Measurements from ENCODE around the gene LTBP3. TPM values are rescaled to one million over a fixed set of nuclear protein-coding genes. Genes with fewer than 3 reads are reported as not detected.

LTBP3 gene
- total and polyA plus RNA-seq, 9 of the 15 experiments (the other 6 are each of a cell fraction or from before 2014, with no cell fraction given), result 0.06 to 20.5 (median 4.8) TPM

GRCh38 chr11:65524014-65524740 lies 34.0 kb downstream of the LTBP3 start (continued):
- TF ChIP-seq, protein P1, sequence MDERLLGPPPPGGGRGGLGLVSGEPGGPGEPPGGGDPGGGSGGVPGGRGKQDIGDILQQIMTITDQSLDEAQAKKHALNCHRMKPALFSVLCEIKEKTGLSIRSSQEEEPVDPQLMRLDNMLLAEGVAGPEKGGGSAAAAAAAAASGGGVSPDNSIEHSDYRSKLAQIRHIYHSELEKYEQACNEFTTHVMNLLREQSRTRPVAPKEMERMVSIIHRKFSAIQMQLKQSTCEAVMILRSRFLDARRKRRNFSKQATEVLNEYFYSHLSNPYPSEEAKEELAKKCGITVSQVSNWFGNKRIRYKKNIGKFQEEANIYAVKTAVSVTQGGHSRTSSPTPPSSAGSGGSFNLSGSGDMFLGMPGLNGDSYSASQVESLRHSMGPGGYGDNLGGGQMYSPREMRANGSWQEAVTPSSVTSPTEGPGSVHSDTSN (CRISPR knock-in tag; IDR thresholded peaks at IDR 0.05; ENCODE audit: low read depth), result no peak
- TF ChIP-seq, protein P1 (tag; conservative IDR thresholded peaks at IDR 0.05; ENCODE audit: low read depth), result 0 out of 2 replicates have a peak, but pooled peaks have one; percentile 6
- TF ChIP-seq C11orf30 (IDR thresholded peaks at IDR 0.05; ENCODE audit: low read depth) (no peak), DPF2 (IDR thresholded peaks at IDR 0.05) (peak; percentile 34; the same call in 1 of the 2 replicates), NFIC (IDR thresholded peaks at IDR 0.05) (peak; percentile 89), RB1 (IDR thresholded peaks at IDR 0.05; ENCODE audit: low read depth) (0 out of 2 replicates have a peak, but pooled peaks have one; percentile 19), SMARCE1 (IDR thresholded peaks at IDR 0.05) (peak; percentile 28; the same call in 1 of the 2 replicates), CBFB (CRISPR knock-in tag; IDR thresholded peaks at IDR 0.05) (0 out of 2 replicates have a peak, but pooled peaks have one; percentile 50)
- TF ChIP-seq, protein P2, sequence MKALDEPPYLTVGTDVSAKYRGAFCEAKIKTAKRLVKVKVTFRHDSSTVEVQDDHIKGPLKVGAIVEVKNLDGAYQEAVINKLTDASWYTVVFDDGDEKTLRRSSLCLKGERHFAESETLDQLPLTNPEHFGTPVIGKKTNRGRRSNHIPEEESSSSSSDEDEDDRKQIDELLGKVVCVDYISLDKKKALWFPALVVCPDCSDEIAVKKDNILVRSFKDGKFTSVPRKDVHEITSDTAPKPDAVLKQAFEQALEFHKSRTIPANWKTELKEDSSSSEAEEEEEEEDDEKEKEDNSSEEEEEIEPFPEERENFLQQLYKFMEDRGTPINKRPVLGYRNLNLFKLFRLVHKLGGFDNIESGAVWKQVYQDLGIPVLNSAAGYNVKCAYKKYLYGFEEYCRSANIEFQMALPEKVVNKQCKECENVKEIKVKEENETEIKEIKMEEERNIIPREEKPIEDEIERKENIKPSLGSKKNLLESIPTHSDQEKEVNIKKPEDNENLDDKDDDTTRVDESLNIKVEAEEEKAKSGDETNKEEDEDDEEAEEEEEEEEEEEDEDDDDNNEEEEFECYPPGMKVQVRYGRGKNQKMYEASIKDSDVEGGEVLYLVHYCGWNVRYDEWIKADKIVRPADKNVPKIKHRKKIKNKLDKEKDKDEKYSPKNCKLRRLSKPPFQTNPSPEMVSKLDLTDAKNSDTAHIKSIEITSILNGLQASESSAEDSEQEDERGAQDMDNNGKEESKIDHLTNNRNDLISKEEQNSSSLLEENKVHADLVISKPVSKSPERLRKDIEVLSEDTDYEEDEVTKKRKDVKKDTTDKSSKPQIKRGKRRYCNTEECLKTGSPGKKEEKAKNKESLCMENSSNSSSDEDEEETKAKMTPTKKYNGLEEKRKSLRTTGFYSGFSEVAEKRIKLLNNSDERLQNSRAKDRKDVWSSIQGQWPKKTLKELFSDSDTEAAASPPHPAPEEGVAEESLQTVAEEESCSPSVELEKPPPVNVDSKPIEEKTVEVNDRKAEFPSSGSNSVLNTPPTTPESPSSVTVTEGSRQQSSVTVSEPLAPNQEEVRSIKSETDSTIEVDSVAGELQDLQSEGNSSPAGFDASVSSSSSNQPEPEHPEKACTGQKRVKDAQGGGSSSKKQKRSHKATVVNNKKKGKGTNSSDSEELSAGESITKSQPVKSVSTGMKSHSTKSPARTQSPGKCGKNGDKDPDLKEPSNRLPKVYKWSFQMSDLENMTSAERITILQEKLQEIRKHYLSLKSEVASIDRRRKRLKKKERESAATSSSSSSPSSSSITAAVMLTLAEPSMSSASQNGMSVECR (CRISPR knock-in tag; IDR thresholded peaks at IDR 0.05), result 0 out of 2 replicates have a peak, but pooled peaks have one; percentile 12
- TF ChIP-seq, protein P3, sequence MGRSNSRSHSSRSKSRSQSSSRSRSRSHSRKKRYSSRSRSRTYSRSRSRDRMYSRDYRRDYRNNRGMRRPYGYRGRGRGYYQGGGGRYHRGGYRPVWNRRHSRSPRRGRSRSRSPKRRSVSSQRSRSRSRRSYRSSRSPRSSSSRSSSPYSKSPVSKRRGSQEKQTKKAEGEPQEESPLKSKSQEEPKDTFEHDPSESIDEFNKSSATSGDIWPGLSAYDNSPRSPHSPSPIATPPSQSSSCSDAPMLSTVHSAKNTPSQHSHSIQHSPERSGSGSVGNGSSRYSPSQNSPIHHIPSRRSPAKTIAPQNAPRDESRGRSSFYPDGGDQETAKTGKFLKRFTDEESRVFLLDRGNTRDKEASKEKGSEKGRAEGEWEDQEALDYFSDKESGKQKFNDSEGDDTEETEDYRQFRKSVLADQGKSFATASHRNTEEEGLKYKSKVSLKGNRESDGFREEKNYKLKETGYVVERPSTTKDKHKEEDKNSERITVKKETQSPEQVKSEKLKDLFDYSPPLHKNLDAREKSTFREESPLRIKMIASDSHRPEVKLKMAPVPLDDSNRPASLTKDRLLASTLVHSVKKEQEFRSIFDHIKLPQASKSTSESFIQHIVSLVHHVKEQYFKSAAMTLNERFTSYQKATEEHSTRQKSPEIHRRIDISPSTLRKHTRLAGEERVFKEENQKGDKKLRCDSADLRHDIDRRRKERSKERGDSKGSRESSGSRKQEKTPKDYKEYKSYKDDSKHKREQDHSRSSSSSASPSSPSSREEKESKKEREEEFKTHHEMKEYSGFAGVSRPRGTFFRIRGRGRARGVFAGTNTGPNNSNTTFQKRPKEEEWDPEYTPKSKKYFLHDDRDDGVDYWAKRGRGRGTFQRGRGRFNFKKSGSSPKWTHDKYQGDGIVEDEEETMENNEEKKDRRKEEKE (IDR thresholded peaks at IDR 0.05; ENCODE audit: borderline replicate concordance in 1 of 2, control insufficient read depth in 1 of 2, low read depth in 2 of 2, low read length in 1 of 2), result 0 out of 4 replicates have a peak, but pooled peaks of 1 of the 2 experiments have one; percentile 25
- TF ChIP-seq, protein P4, sequence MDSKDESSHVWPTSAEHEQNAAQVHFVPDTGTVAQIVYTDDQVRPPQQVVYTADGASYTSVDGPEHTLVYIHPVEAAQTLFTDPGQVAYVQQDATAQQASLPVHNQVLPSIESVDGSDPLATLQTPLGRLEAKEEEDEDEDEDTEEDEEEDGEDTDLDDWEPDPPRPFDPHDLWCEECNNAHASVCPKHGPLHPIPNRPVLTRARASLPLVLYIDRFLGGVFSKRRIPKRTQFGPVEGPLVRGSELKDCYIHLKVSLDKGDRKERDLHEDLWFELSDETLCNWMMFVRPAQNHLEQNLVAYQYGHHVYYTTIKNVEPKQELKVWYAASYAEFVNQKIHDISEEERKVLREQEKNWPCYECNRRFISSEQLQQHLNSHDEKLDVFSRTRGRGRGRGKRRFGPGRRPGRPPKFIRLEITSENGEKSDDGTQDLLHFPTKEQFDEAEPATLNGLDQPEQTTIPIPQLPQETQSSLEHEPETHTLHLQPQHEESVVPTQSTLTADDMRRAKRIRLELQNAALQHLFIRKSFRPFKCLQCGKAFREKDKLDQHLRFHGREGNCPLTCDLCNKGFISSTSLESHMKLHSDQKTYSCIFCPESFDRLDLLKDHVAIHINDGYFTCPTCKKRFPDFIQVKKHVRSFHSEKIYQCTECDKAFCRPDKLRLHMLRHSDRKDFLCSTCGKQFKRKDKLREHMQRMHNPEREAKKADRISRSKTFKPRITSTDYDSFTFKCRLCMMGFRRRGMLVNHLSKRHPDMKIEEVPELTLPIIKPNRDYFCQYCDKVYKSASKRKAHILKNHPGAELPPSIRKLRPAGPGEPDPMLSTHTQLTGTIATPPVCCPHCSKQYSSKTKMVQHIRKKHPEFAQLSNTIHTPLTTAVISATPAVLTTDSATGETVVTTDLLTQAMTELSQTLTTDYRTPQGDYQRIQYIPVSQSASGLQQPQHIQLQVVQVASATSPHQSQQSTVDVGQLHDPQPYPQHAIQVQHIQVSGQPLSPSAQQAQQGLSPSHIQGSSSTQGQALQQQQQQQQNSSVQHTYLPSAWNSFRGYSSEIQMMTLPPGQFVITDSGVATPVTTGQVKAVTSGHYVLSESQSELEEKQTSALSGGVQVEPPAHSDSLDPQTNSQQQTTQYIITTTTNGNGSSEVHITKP (IDR thresholded peaks at IDR 0.05; ENCODE audit: partially characterized antibody), result peak; percentile 46
